Neural progenitor cell (in vitro differentiated cells): ENCODE measurements around the gene GNL1. TPM values are rescaled to one million over a fixed set of nuclear protein-coding genes. Genes with fewer than 3 reads are reported as not detected.

ENCODE experiments used
- DNase-seq: peaks from one replicate; pipeline ENCODE4 v3.0.0-alpha.2; 2016; ENCODE audit warnings: low spot score
- H2AFZ ChIP-seq: fragments of 200-600 bp; sonication (generic); replicated peaks from 2 replicates; pipeline ENCODE4 v1.6.1; 2016; ENCODE audit warnings: antibody characterized with exemption
- H3F3A ChIP-seq: fragments of 200-600 bp; sonication (generic); 2 replicates; pipeline ENCODE4 v1.6.1; 2016; ENCODE audit warnings: antibody characterized with exemption, low read depth
- H3K27ac ChIP-seq: fragments of 200-600 bp; sonication (generic); 2 replicates; pipeline ENCODE4 v1.5.1; 2016; ENCODE audit warnings: mild to moderate bottlenecking
- H3K27me3 ChIP-seq: fragments of 200-600 bp; sonication (generic); 2 replicates; pipeline ENCODE4 v1.6.1; 2016; ENCODE audit warnings: mild to moderate bottlenecking, moderate library complexity
- H3K36me3 ChIP-seq: fragments of 200-600 bp; sonication (generic); 2 replicates; pipeline ENCODE4 v1.5.1; 2016
- H3K4me1 ChIP-seq: fragments of 200-600 bp; sonication (generic); 2 replicates; pipeline ENCODE4 v1.6.1; 2016; ENCODE audit warnings: mixed run types
- H3K4me2 ChIP-seq: fragments of 200-600 bp; sonication (generic); 2 replicates; pipeline ENCODE4 v1.6.1; 2016
- H3K4me3 ChIP-seq: fragments of 200-600 bp; sonication (generic); 2 replicates; pipeline ENCODE4 v1.5.1; 2016
- H3K79me2 ChIP-seq: fragments of 200-600 bp; sonication (generic); 2 replicates; pipeline ENCODE4 v1.6.1; 2016; ENCODE audit warnings: low read depth
- H3K9ac ChIP-seq: fragments of 200-600 bp; sonication (generic); 2 replicates; pipeline ENCODE4 v1.6.1; 2016
- H3K9me3 ChIP-seq: fragments of 200-600 bp; sonication (generic); 2 replicates; pipeline ENCODE4 v1.5.1; 2016; ENCODE audit warnings: low read depth
- H4K20me1 ChIP-seq: fragments of 200-600 bp; sonication (generic); 2 replicates; pipeline ENCODE4 v1.6.1; 2016; ENCODE audit warnings: low read depth
- H3K27ac Mint-ChIP-seq: 3 replicates; pipeline ENCODE4 v1.8.0; 2021; ENCODE audit warnings: mixed read lengths
- H3K27me3 Mint-ChIP-seq: 2 replicates; pipeline ENCODE4 v1.8.0; 2022; ENCODE audit warnings: low read depth, mild to moderate bottlenecking, inconsistent platforms, moderate library complexity, mixed read lengths; ENCODE audit not compliant: insufficient read depth
- H3K36me3 Mint-ChIP-seq: 3 replicates; pipeline ENCODE4 v1.8.0; 2021; ENCODE audit warnings: mixed read lengths
- H3K4me1 Mint-ChIP-seq: 3 replicates; pipeline ENCODE4 v1.8.0; 2021; ENCODE audit warnings: mixed read lengths
- H3K4me3 Mint-ChIP-seq: 3 replicates; pipeline ENCODE4 v1.8.0; 2021; ENCODE audit warnings: mild to moderate bottlenecking, moderate library complexity, mixed read lengths
- H3K9me3 Mint-ChIP-seq: 3 replicates; pipeline ENCODE4 v1.8.0; 2020; ENCODE audit warnings: mixed read lengths
- EZH2 ChIP-seq: fragments of 200-600 bp; sonication (generic); IDR thresholded peaks from 2 replicates; pipeline ENCODE4 v1.6.1; 2017; ENCODE audit warnings: antibody characterized with exemption, mild to moderate bottlenecking, moderate library complexity
- EZH2phosphoT487 ChIP-seq: fragments of 200-600 bp; sonication (generic); IDR thresholded peaks from 2 replicates; pipeline ENCODE4 v1.6.1; 2017; ENCODE audit warnings: antibody characterized with exemption
- total RNA-seq: library from RNA; depleted of rRNA; stranded (reverse); fragments of >200 nt; gene quantifications from 2 replicates; pipeline ENCODE4 v1.2.3, GENCODE V29; 2015; ENCODE audit warnings: low replicate concordance
- TF ChIP-seq, protein P1 (sequence below): fragments of 200-600 bp; sonication (generic); IDR thresholded peaks from 2 replicates; pipeline ENCODE4 v1.5.1; 2017; ENCODE audit warnings: antibody characterized with exemption, mild to moderate bottlenecking

GNL1 gene
- total RNA-seq, 1 donor from 2014 or later = 23.7 TPM

DNA sequence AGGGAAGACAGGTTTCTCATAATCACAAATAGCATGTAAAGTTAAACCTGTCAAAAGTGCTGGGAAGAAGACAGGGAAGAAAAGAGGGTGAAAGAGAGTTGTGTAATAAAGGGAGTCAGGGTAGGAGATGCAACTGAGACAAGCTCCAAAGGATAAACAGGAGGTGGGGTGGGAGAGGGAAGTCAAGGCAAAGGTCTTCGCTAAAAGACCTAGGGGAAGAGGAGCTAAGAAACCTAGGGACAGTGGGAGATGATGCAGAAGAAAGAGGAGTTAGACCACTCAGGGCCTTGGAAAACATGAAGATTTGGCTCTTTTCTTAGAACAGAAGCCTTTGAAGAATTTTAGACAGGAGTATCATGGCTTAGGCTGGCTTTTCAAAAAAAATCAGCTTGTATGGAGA is 7.8 kb upstream of the GNL1 start:
- H3K4me3 ChIP-seq = no peak overlapping the region
- no peaks in the 10 kb centered on the region for H3K4me1 ChIP-seq
- peaks cover 6% of the 10 kb centered on the region for H3K36me3 ChIP-seq
- H3F3A ChIP-seq = peaks cover 11% of the 10 kb centered on the region
- no peaks in the 10 kb centered on the region for H4K20me1 ChIP-seq
- Mint-ChIP-seq H3K4me1 (no peaks in the 10 kb centered on the region), H3K9me3 (no peaks in the 10 kb centered on the region), H3K36me3 (peaks cover 15% of the 10 kb centered on the region), H3K27me3 (peaks cover 3% of the 10 kb centered on the region), H3K4me3 (no peak overlapping the region), H3K27ac (no peak overlapping the region)
- TF ChIP-seq, protein P1, sequence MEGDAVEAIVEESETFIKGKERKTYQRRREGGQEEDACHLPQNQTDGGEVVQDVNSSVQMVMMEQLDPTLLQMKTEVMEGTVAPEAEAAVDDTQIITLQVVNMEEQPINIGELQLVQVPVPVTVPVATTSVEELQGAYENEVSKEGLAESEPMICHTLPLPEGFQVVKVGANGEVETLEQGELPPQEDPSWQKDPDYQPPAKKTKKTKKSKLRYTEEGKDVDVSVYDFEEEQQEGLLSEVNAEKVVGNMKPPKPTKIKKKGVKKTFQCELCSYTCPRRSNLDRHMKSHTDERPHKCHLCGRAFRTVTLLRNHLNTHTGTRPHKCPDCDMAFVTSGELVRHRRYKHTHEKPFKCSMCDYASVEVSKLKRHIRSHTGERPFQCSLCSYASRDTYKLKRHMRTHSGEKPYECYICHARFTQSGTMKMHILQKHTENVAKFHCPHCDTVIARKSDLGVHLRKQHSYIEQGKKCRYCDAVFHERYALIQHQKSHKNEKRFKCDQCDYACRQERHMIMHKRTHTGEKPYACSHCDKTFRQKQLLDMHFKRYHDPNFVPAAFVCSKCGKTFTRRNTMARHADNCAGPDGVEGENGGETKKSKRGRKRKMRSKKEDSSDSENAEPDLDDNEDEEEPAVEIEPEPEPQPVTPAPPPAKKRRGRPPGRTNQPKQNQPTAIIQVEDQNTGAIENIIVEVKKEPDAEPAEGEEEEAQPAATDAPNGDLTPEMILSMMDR = no peak
- TF ChIP-seq EZH2phosphoT487 (no peak), EZH2 (no peak)
- no peak overlapping the region for H3K27ac ChIP-seq
- H3K27me3 ChIP-seq = no peaks in the 10 kb centered on the region
- H3K79me2 ChIP-seq = peaks cover 11% of the 10 kb centered on the region
- no peak for DNase-seq
- H3K4me2 ChIP-seq = no peak overlapping the region
- no peak overlapping the region for H2AFZ ChIP-seq
- no peak overlapping the region for H3K9ac ChIP-seq
- no peaks in the 10 kb centered on the region for H3K9me3 ChIP-seq

DNA sequence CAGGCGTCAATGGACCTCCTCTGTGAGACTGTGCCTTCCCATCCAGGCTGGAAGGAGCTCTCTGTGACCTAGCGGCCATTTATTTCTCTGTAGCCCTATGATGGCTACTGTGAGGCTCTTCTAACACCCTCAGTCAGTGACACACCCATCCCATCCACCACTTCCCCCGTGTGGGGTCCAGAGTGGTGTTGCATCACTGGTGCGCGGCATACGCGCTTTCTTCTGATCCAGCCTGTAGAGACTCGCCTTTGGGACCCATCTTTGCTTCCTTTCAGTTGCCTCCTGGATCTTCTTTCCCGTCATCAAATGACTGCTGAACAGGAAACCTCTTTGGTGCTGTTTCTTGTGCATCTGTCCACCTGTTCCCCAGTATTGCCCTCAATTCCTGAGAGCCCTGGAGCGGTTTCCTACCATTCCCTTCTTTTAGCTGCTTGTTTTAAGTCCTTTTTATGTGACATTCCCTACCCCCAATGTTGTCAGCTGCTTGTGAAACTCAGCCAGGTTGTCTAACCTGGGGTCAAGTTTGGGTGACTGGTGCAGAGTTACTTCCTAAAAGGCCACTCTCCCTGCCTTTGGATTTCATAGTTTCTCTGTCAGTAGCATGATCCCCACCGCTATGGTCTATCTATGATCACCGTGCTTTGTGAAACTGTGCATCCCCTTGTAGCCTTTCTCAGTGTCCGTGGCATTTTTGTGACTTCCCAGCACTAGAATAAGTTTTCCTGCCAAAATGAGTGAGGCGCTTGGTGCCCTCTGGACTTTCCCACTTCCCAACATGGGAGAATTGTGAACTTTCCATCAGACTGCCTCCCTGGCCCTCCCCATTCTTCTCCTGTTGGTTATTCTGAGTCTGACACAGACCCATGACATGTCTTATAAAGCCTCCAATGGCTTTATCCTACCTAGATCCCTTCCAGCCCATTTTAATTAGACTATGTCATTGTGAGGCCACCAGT is 6.5 kb upstream of the GNL1 start:
- Mint-ChIP-seq H3K27ac (no peak overlapping the region), H3K27me3 (peaks cover 3% of the 10 kb centered on the region), H3K36me3 (peaks cover 15% of the 10 kb centered on the region), H3K9me3 (no peaks in the 10 kb centered on the region), H3K4me3 (no peak overlapping the region), H3K4me1 (peaks cover 10% of the 10 kb centered on the region)
- no peak for DNase-seq
- Histone ChIP-seq H3K9ac (no peak overlapping the region), H3K4me1 (peaks cover 6% of the 10 kb centered on the region), H3K9me3 (no peaks in the 10 kb centered on the region), H3K27me3 (no peaks in the 10 kb centered on the region), H2AFZ (no peak overlapping the region), H3K36me3 (peaks cover 6% of the 10 kb centered on the region), H3K4me3 (no peak overlapping the region), H3K27ac (no peak overlapping the region), H4K20me1 (peaks cover 7% of the 10 kb centered on the region), H3F3A (peaks cover 11% of the 10 kb centered on the region), H3K79me2 (peaks cover 25% of the 10 kb centered on the region), H3K4me2 (no peak overlapping the region)
- TF ChIP-seq, protein P1 = no peak
- TF ChIP-seq EZH2phosphoT487 = no peak
- TF ChIP-seq EZH2 = no peak

DNA sequence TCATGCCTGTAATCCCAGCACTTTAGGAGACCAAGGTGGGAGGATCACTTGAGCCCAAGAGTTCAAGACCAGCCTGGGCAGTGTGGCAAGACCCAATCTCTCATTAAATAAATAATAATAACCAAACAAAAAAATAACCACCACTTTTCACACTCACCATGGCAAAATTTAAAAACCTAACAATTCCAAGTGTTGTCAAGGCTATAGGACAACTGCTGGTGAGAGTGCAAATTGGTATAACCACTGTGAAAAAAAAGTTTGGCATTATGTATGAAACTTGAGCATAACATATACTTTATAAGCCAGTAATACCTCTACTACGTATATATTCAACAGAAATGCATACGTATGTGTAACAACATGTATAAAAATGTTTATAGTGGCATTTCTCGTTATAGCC is 4.6 kb upstream of the GNL1 start:
- Histone ChIP-seq H3K27me3 (no peaks in the 10 kb centered on the region), H4K20me1 (peaks cover 10% of the 10 kb centered on the region), H3K4me1 (peaks cover 6% of the 10 kb centered on the region), H3K9ac (no peak overlapping the region), H3K27ac (no peak overlapping the region), H2AFZ (no peak overlapping the region), H3K79me2 (peaks cover 31% of the 10 kb centered on the region), H3K4me3 (no peak overlapping the region), H3K36me3 (peaks cover 6% of the 10 kb centered on the region), H3K4me2 (no peak overlapping the region), H3F3A (peaks cover 25% of the 10 kb centered on the region), H3K9me3 (no peaks in the 10 kb centered on the region)
- TF ChIP-seq EZH2 = no peak
- TF ChIP-seq, protein P1 = no peak
- no peak for TF ChIP-seq EZH2phosphoT487
- Mint-ChIP-seq H3K4me3 (no peak overlapping the region), H3K4me1 (peaks cover 19% of the 10 kb centered on the region), H3K9me3 (no peaks in the 10 kb centered on the region), H3K27ac (no peak overlapping the region), H3K36me3 (peaks cover 17% of the 10 kb centered on the region), H3K27me3 (peaks cover 2% of the 10 kb centered on the region)
- DNase-seq = no peak
